Aorta (tissue), 5 donors: ENCODE data around the gene SLC1A2. TPM values are rescaled to one million over a fixed set of nuclear protein-coding genes. Genes with fewer than 3 reads are reported as not detected.
A peak's percentile ranks its signal among the peaks of the same experiment; 100 is the strongest.

Experiments used
- ATAC-seq: fragments of 200-7000 bp; cut with Tn5 transposase; one replicate; pipeline ENCODE4 v1.9.1; 2022; ENCODE audit warnings: moderate library complexity; ENCODE audit not compliant: low FRiP score
- DNase-seq, 2 donors: peaks; one replicate each; pipeline ENCODE4 v3.0.0-alpha.2; 2020
- H3K27ac ChIP-seq, 2 donors: one replicate each; pipeline ENCODE4 v1.5.1; 2013; ENCODE audit warnings: low read length in 2 of 2, mild to moderate bottlenecking in 2 of 2, moderate library complexity in 2 of 2, control low read depth in 1 of 2, inconsistent platforms in 1 of 2, low read depth in 1 of 2
- H3K27me3 ChIP-seq, 2 donors: one replicate each; pipeline ENCODE4 v1.6.1; 2013; ENCODE audit warnings: control low read depth in 1 of 2, low read length in 1 of 2, mild to moderate bottlenecking in 1 of 2, moderate library complexity in 1 of 2; ENCODE audit not compliant: insufficient read depth in 2 of 2, control insufficient read depth in 1 of 2
- H3K36me3 ChIP-seq, 2 donors: one replicate each; pipeline ENCODE4 v1.6.1; 2013; ENCODE audit warnings: control low read depth in 1 of 2, low read length in 1 of 2, mild to moderate bottlenecking in 1 of 2; ENCODE audit not compliant: insufficient read depth in 2 of 2, control insufficient read depth in 1 of 2
- H3K4me1 ChIP-seq, 2 donors: one replicate each; pipeline ENCODE4 v1.6.1; 2013; ENCODE audit warnings: low read length in 2 of 2, control low read depth in 1 of 2, mild to moderate bottlenecking in 1 of 2, moderate library complexity in 1 of 2; ENCODE audit not compliant: insufficient read depth in 2 of 2, control insufficient read depth in 1 of 2
- H3K4me3 ChIP-seq, 2 donors: one replicate each; pipeline ENCODE4 v1.5.1; 2013; ENCODE audit warnings: low read length in 2 of 2, control low read depth in 1 of 2, mild to moderate bottlenecking in 1 of 2
- H3K9me3 ChIP-seq: one replicate; pipeline ENCODE4 v1.6.1; 2013; ENCODE audit warnings: mild to moderate bottlenecking, low read length; ENCODE audit not compliant: control insufficient read depth
- WGBS, 2 donors: extraction: QIAGEN DNeasy Blood & Tissue Kit; methylation state at CpG; one replicate each; pipeline ENCODE4 v1.1.7; 2013; 5-methylcytosine and 5-hydroxymethylcytosine counted together
- intact Hi-C, 2 donors: fragments of 100-400 bp; cut with DNase I; formaldehyde crosslinking; loops; one replicate each; pipeline versions ENCODE4 v1.14.2 to v1.15.0; 2022
- polyA plus RNA-seq, 2 donors: library from polyadenylated mRNA; stranded (reverse); fragments of 200-250 nt; gene quantifications; one replicate each; pipeline ENCODE4 v1.2.3, GENCODE V29; 2013
- total RNA-seq, 2 donors: library from RNA; stranded (reverse); fragmentation: NEBNext Ultra II Directional; extraction: Animal tissue kit (Norgen Biotek cat#: 25700); gene quantifications; one replicate each; pipeline ENCODE4 v1.2.1, GENCODE V29; 2021
- donor health status: healthy with polysubstance abuse.
- donor health status: Bipolar disorder and iron deficiency.
- donor health status: DM: no; HTN: no; CAD: no.
- donor health status: DM: no; HTN: no; CAD: no.
- donor health status: DM: yes; HTN: yes; CAD: no.

The SLC1A2 gene
- total and polyA plus RNA-seq, 4 donors, result 1.1 to 1.5 TPM; not detected in 2

GRCh38 chr11:35436581-35437250 is 17.4 kb upstream of the SLC1A2 start:
- Histone ChIP-seq H3K36me3 (no peaks in the 10 kb centered on the region), H3K4me3 (no peak overlapping the region), H3K9me3 (peaks cover 1% of the 10 kb centered on the region), H3K27me3 (no peaks in the 10 kb centered on the region), H3K4me1 (no peaks in the 10 kb centered on the region), H3K27ac (no peak overlapping the region)
- ATAC-seq (no peak), DNase-seq (no peak)
- intact Hi-C loops, result no loop called here
- WGBS, 2 donors, result 92 to 96% methylated on average over 2 of the region's 2 CpGs

- no peaks in the 10 kb centered on the region for H3K27me3 ChIP-seq
- H3K4me3 ChIP-seq, result no peak overlapping the region
- WGBS, 2 donors, result 69 to 79% methylated on average over 3 of the region's 3 CpGs
- no peaks in the 10 kb centered on the region for H3K36me3 ChIP-seq
- DNase-seq (no peak), ATAC-seq (no peak)
- H3K9me3 ChIP-seq, result peaks cover 1% of the 10 kb centered on the region
- no peaks in the 10 kb centered on the region for H3K4me1 ChIP-seq
- intact Hi-C loops, result no loop called here
- H3K27ac ChIP-seq, result no peak overlapping the region
These were observed 14.2 kb upstream of the SLC1A2 start for GRCh38 chr11:35433588-35433987.

DNA sequence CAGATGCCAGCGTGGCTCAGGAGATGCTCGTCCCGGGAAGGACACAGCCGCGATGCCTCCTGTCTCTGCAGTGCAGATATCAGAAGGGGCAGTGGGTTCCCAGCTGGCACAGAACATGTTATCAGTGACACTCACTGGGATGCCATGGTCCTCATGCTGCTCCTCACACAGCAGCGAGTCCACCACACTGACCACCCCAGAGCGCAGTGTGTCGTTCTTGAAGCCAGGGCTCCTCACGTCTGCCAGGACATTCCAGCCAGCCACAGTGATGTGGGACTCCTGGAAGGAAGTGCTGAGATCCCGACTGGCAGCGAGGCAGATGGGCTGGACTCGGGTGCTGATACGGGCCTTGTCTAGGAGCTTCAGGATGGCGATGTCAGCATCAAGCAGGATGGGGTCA is 13.1 kb upstream of the SLC1A2 start:
- Histone ChIP-seq H3K4me3 (no peak overlapping the region), H3K4me1 (no peaks in the 10 kb centered on the region), H3K9me3 (peaks cover 1% of the 10 kb centered on the region), H3K36me3 (no peaks in the 10 kb centered on the region), H3K27ac (no peak overlapping the region), H3K27me3 (no peaks in the 10 kb centered on the region)
- no peak for DNase-seq
- ATAC-seq, result no peak
- WGBS, 2 donors, result 90 to 92% methylated on average over 14 of the region's 14 CpGs
- intact Hi-C loops, result no loop called here

DNA sequence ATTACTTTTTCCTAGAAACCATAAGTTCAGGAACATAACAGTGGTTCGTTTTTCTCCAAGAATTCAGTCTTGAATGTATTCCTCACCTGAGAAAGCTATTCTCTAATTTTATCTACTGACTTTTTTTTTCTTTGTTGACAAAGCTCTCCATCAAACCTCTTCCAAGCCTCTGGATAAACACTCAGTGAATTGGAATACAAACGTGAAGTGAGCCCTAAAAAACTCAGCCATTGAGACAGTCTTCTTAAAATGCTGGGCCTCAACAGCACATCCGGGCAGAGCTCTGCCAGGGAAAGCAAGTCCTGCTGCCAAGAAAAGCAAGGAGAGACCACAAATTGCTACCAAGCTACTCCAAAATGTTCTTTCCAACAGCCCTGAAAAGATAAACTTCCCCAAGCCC is 7.7 kb upstream of the SLC1A2 start:
- Histone ChIP-seq H3K27me3 (no peaks in the 10 kb centered on the region), H3K4me1 (no peaks in the 10 kb centered on the region), H3K36me3 (no peaks in the 10 kb centered on the region), H3K9me3 (no peaks in the 10 kb centered on the region), H3K4me3 (no peak overlapping the region), H3K27ac (no peak overlapping the region)
- intact Hi-C loops, result no loop called here
- ATAC-seq (peak; percentile 48), DNase-seq (no peak)
- WGBS, 2 donors, result 2 to 4% methylated on average over 3 of the region's 3 CpGs

DNA sequence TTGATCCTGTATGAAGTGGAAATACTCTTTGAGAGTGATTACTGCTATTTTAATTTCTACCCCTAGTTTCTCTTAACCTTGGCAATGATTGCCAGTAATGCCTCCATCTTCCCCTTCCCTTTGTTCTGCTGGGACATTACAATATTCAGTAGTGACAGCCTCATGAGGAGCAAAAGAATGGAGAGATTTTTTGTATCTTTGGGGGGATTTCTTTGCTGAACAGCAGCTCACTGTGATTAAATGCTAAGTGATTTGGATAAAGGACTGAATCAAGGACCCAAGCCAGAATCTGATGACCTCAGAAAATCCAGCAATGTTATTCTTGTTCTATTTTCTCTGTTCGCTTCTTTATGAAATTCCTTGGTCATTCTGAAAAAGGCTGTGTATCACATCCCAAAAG is 7.0 kb upstream of the SLC1A2 start:
- H3K36me3 ChIP-seq, result no peaks in the 10 kb centered on the region
- intact Hi-C loops, result no loop called here
- H3K9me3 ChIP-seq, result no peaks in the 10 kb centered on the region
- DNase-seq (no peak), ATAC-seq (no peak)
- peaks cover 0 to 1% of the 10 kb centered on the region in 2 donors for H3K27me3 ChIP-seq
- no peaks in the 10 kb centered on the region for H3K4me1 ChIP-seq
- H3K27ac ChIP-seq, result no peak overlapping the region
- 2 to 4% methylated on average over 1 of the region's 1 CpG for WGBS, 2 donors
- H3K4me3 ChIP-seq, result no peak overlapping the region

GRCh38 chr11:35425603-35426212 is 6.3 kb upstream of the SLC1A2 start:
- Histone ChIP-seq H3K4me1 (no peaks in the 10 kb centered on the region), H3K9me3 (no peaks in the 10 kb centered on the region), H3K36me3 (no peaks in the 10 kb centered on the region), H3K27ac (no peak overlapping the region), H3K4me3 (no peak overlapping the region), H3K27me3 (peaks cover 0 to 2% of the 10 kb centered on the region in 2 donors)
- no peak for ATAC-seq
- no peak for DNase-seq
- 18 to 27% methylated on average over 4 of the region's 4 CpGs for WGBS, 2 donors
- intact Hi-C loops, result no loop called here

GRCh38 chr11:35424157-35424940 is 5.0 kb upstream of the SLC1A2 start:
- intact Hi-C loops, result no loop called here
- DNase-seq, result no peak
- peaks cover 0 to 2% of the 10 kb centered on the region in 2 donors for H3K27me3 ChIP-seq

GRCh38 chr11:35420371-35420770 is 1.0 kb upstream of the SLC1A2 start:
- H3K4me3 ChIP-seq, result peak overlapping the region; percentile 28 to 34
- no peaks in the 10 kb centered on the region for H3K9me3 ChIP-seq
- peak; percentile 34 for ATAC-seq
- H3K4me1 ChIP-seq, result no peaks in the 10 kb centered on the region
- H3K27me3 ChIP-seq, result peaks cover 0 to 4% of the 10 kb centered on the region in 2 donors
- intact Hi-C loops, result no loop called here
- no peak overlapping the region for H3K27ac ChIP-seq
- H3K36me3 ChIP-seq, result no peaks in the 10 kb centered on the region
- WGBS, 2 donors, result 9 to 14% methylated on average over 17 of the region's 17 CpGs
- DNase-seq, result no peak

More at GRCh38 chr11:35424157-35424940, 5.0 kb upstream of the SLC1A2 start:
- no peak overlapping the region for H3K4me3 ChIP-seq
- no peak overlapping the region for H3K27ac ChIP-seq
- no peaks in the 10 kb centered on the region for H3K4me1 ChIP-seq
- no peak for ATAC-seq
- no peaks in the 10 kb centered on the region for H3K36me3 ChIP-seq
- H3K9me3 ChIP-seq, result no peaks in the 10 kb centered on the region
- WGBS, 2 donors, result 70 to 85% methylated on average over 4 of the region's 4 CpGs
